Measurements from ENCODE around the gene TYRP1.

The TYRP1 gene

DNA sequence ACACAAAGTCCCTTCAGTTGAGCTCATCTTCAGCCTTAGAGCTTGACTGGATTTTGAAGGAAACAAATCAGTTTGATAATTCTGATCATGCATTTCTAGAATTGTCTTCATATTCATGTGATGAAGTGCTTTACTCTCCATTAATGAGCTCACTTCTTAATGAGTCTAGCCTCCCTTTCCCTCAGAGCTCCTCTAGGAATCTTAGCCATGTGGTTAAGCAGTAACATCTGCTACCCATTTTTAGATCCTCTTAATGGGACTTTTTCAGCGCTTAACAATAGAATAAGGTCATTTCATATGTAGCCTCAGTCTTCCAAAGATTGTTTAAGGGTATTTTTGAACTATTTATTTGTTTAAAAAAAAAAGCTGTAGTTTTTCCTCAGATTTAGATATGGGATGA lies 44.7 kb downstream of the TYRP1 start:
- no peaks in the 10 kb centered on the region for H3K27me3 Mint-ChIP-seq
- H3K9me3 Mint-ChIP-seq (ENCODE audit: low read depth), result peaks cover 27% of the 10 kb centered on the region
- no peaks in the 10 kb centered on the region for H3K4me1 Mint-ChIP-seq (ENCODE audit: low read depth)
- H3K36me3 Mint-ChIP-seq, result no peaks in the 10 kb centered on the region
- H3K27ac Mint-ChIP-seq, result no peak overlapping the region
- H3K4me3 Mint-ChIP-seq, result no peak overlapping the region

DNA sequence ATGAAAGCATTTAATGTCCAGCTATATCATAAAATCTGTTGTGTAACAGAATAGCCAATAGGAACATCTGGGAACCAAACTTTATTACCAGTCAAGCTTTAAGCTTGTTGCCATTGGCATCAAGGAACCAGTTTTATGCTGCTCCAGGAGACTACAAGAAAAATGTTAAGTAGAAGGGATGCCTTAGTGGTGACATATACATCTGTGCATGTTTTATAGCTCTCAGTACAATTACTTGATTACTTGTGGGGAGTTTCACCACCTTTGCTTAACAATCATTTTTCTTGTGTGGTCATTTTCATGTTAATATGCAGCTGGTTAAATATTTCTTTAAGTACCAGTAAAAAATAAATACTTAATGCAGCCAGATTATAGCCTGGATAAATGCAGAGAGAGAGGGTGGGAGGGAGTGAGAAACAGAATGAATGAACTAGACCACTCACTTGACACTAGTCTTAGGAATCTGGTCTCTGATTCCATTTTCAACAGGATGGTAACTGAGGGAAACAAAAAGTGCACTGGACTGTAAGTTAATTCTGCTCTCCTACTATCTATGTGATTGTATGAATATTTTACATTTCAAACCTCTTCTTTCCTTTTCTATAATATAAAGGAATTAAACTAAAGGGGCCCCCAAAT lies 45.9 kb downstream of the TYRP1 start:
- H3K27ac Mint-ChIP-seq, result no peak overlapping the region
- no peaks in the 10 kb centered on the region for H3K4me1 Mint-ChIP-seq (ENCODE audit: low read depth)
- peaks cover 22% of the 10 kb centered on the region for H3K9me3 Mint-ChIP-seq (ENCODE audit: low read depth)
- H3K27me3 Mint-ChIP-seq, result no peaks in the 10 kb centered on the region
- no peaks in the 10 kb centered on the region for H3K36me3 Mint-ChIP-seq
- H3K4me3 Mint-ChIP-seq, result no peak overlapping the region

DNA sequence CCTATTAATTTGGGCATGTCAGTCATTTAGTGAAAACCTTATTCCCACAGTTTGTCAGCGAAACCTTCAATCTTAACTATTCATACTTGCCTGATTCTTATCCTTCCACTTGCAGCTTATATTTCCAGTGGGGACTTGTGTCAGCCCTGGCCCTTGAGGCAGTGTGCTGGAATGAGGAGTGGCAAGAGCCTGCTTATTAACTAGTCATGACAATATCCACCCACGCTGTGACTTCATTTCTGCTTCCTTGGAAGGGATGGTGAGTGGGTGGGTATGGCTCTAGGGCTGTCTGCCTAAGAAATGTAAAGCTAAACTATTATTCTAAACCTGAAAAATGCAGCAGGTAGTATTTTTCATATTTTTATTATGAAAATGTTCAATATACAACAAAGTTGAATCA lies 47.7 kb downstream of the TYRP1 start:
- no peak overlapping the region for H3K27ac Mint-ChIP-seq
- H3K27me3 Mint-ChIP-seq, result no peaks in the 10 kb centered on the region
- peaks cover 11% of the 10 kb centered on the region for H3K9me3 Mint-ChIP-seq (ENCODE audit: low read depth)
- H3K4me3 Mint-ChIP-seq, result no peak overlapping the region
- no peaks in the 10 kb centered on the region for H3K4me1 Mint-ChIP-seq (ENCODE audit: low read depth)
- H3K36me3 Mint-ChIP-seq, result no peaks in the 10 kb centered on the region

DNA sequence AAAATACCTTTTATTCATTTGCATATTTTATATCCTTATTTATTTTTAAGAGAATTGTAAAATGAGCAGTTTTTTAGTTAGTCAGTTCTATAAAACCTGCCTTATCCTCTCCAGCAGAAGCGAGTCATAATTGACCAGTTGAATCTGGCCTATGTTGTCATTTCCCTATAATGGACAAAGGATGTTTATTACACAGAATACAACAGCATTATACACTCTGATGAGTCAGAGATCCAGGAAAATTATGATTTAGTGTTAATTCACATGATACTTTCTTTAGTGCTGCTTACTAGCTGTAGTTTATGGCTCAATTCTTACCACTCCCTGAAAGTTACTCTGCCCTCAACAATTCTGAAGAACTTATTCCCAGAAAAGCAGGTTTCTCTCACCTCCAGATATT lies 54.8 kb downstream of the TYRP1 start:
- Mint-ChIP-seq H3K36me3 (no peaks in the 10 kb centered on the region), H3K9me3 (ENCODE audit: low read depth) (peaks cover 9% of the 10 kb centered on the region), H3K4me3 (no peak overlapping the region), H3K27ac (no peak overlapping the region), H3K27me3 (no peaks in the 10 kb centered on the region), H3K4me1 (ENCODE audit: low read depth) (no peaks in the 10 kb centered on the region)

DNA sequence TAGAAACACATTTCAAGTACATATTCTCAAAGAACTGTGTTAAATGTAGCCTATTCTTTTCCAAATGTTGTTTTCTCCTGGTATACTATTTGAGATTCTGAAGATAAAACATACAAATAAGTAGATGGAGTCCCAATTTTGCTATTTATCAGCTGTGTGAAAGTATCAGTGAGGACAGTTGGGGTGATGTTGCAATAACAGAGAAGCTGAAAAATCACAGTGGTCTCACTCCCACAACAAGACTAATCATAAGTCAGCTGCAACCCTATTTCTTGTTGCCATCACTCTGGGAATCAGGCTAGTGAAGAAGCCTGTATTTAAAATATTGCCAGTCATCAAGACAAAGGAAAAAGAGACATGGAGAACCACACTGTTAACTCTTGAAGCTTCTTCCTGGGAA lies 55.8 kb downstream of the TYRP1 start:
- Mint-ChIP-seq H3K36me3 (no peaks in the 10 kb centered on the region), H3K4me1 (ENCODE audit: low read depth) (no peaks in the 10 kb centered on the region), H3K9me3 (ENCODE audit: low read depth) (peaks cover 9% of the 10 kb centered on the region), H3K27me3 (no peaks in the 10 kb centered on the region), H3K4me3 (no peak overlapping the region), H3K27ac (no peak overlapping the region)

DNA sequence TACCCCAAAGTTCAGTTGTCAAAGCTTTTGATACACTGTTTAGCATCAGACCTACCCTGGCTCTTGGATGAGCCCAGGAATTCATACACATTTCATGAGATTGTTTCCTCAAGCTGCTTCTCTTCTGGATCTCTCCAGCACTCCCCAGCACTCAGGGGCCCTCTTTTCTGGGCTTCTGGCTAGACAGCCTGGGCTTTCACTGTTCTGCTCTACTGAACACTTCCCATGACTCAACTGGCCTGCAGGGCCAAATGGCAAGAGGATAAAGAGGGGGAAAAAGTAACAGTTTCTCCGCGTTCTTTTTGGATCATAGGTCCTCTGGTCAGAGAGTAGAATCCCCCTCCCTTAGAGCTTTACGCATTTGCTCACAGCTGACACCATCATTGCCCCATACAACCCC lies 60.7 kb downstream of the TYRP1 start:
- no peaks in the 10 kb centered on the region for H3K4me1 Mint-ChIP-seq (ENCODE audit: low read depth)
- H3K27ac Mint-ChIP-seq, result no peak overlapping the region
- H3K9me3 Mint-ChIP-seq (ENCODE audit: low read depth), result peaks cover 7% of the 10 kb centered on the region
- H3K27me3 Mint-ChIP-seq, result no peaks in the 10 kb centered on the region
- no peaks in the 10 kb centered on the region for H3K36me3 Mint-ChIP-seq
- H3K4me3 Mint-ChIP-seq, result no peak overlapping the region

DNA sequence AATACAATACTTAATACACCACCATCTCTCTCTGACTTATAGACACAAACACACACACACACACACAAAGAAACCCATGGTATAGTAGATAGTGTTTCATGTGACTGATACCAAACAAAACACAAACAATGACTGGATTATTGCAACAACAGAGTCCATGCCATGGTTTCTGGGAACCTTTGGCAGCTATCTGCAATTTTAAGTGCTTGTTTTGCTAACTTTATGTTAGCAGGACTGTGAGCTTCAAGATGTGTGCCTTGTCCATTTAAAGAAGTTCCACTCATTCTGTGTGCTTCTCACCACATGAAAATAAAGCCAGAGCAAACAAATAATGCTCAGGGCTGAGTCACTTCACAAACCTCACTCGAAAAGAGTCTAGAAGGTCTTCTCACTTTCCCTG lies 66.6 kb downstream of the TYRP1 start:
- no peaks in the 10 kb centered on the region for H3K27me3 Mint-ChIP-seq
- H3K36me3 Mint-ChIP-seq, result no peaks in the 10 kb centered on the region
- H3K4me3 Mint-ChIP-seq, result no peak overlapping the region
- H3K9me3 Mint-ChIP-seq (ENCODE audit: low read depth), result peaks cover 8% of the 10 kb centered on the region
- H3K27ac Mint-ChIP-seq, result no peak overlapping the region
- no peaks in the 10 kb centered on the region for H3K4me1 Mint-ChIP-seq (ENCODE audit: low read depth)

Data from activated naive CD8-positive, alpha-beta T cell (primary cell).